COR-L47 (cell line): ENCODE measurements around the gene VWA5A.
"Not testable (repeated sequence)": the region's sequence is repeated elsewhere in the genome, so short reads cannot be mapped to it uniquely, and the experiment has no call there.

ENCODE experiments used
- DNase-seq: peaks from one replicate; lab custom pipeline; 2025; lab: John Stamatoyannopoulos, UW

Gene VWA5A

GRCh38 chr11:124094731-124095130 is 20.5 kb upstream of the VWA5A start:
- DNase-seq, result no peak

DNA sequence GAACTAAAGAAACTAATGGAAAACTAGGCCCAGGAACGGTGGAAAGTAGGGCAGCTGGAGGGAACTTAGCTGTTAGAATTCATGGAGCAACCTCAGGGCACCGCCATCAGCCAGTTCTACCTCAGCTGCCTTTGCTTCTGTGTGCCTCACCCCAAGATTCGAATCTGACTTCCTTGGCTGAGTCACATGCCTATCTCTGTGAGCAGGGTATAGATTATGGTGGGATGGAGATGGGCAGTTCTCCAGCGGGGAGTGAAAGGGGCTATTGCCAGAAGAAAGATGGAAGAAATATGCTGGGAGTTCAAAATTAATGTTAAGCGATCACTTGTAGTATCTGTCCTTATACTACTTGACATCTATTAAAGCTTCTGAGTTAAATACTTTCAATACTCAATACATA is 18.9 kb upstream of the VWA5A start:
- no peak for DNase-seq

GRCh38 chr11:124098141-124098540 is 17.1 kb upstream of the VWA5A start:
- DNase-seq, result no peak

- DNase-seq, result no peak
These were observed 13.5 kb upstream of the VWA5A start for GRCh38 chr11:124101737-124102136.

- peak; percentile 62 for DNase-seq
These were observed 7.1 kb upstream of the VWA5A start for GRCh38 chr11:124108156-124108555.

DNA sequence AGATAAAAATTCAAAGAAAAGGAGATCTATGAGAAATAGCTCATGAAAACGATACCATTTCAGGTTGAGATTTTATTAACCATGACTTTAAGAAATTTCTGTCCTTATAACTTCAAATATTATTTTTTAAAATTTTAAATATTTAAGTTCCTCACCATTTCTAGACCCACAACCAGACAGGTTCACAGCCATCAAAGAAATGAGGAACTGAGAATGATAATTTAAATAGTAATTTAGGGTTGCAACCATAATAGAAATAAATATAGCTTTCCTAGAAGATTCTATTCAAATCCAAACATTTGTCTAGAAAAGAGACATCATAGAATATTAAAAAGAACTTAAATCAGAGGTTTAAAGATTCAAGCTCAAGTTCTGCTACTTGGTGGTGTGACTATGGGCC is 5.9 kb upstream of the VWA5A start:
- no peak for DNase-seq

DNA sequence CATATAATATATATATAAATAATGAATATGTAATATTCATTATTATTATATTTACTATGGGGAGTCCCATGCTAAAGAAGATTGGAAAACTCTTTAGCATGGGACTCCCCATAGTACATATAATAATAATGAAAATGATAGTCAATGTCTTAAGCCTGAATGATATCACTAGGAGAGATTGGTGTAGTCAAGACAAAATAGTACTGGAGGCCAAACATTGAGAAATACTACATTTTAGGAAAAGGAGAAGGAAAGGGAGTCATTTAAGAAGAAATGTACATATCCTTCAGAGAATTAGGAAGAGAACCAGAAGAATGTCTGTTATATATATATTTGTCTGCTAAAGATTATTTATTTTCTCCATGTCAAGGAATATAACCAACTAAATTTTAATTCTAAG is 5.0 kb upstream of the VWA5A start:
- no peak for DNase-seq

DNA sequence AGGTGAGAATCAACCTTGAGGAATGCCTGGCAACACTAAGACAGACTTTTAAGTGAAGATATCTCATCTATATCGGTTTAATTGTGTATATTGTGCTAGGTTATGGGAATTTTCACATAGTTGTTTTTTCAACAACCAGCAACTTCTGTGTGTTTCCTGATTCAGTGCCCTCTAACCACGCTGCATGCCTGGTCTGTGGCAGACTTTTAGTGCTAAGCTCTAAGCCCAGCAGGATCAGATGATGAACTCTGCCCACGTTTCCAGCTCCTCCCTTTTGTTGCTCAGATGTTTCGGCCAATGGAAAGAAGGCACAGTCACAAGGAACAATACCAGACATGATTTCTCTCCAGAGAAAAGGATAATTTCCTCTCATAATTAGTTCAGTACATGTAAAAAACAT is 1.4 kb upstream of the VWA5A start:
- no peak for DNase-seq

DNA sequence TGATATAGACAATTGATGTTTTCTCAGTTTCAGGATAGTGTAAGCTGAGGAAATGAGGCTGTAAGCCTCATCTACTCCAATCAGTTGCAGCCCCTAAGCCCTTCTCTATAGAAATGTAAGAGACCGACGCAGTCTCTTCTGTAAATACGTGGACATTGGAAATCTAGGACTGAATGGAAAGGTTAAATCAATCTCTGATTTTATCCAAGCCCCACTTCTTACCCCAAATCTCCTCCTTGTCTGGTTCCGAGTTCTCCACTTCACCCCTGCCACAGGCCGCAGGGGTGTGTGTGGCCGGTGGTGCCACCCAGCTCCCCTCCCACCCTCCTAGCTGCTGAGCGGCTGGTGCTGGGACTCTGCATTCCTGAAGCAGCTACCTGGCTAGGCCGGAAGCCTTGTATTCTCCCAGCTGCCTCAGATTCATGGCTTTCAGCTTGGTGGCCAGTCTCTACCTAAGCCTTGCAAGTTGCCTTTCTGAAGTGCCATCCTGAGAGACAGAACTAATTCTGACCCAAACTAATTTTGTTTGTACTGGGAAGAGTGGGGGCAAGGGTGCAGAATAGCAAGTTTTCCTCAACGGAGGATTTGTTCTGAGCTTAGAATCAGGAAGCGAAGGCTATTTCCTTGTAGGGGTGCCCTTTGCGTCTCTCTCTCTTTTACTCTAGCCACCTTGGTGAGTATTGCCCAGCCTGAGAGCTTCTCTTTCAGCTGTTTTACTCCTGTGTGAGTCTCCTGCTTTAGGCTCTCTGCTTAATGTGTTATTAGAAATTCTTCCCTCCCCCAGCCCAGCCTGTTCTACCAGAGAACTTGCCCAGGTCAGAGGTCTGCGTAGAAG is 749 bp downstream of the VWA5A start:
- DNase-seq, result no peak

- DNase-seq, result no peak
These were observed 3.9 kb downstream of the VWA5A start for GRCh38 chr11:124119103-124119502.

GRCh38 chr11:124120891-124121290 is 5.6 kb downstream of the VWA5A start:
- DNase-seq, result no peak

DNA sequence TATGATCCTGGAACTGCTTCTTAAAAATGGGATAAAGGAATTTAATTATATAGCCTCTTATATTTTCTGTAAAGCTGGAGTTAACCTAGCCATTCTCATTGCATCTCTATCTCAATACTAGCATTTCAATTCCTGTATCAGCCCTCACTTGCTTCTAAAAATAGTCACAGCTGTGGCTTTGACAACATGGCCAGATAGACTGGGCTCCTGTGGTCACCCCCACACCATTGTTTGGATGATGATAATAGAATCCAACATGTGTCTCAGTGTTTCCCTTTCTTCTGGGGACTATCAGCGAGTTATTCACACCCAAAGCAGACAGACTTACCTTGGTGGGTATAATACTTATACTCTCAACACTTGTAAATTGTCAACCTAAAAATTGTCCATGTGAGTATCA is 6.9 kb downstream of the VWA5A start:
- no peak for DNase-seq

DNA sequence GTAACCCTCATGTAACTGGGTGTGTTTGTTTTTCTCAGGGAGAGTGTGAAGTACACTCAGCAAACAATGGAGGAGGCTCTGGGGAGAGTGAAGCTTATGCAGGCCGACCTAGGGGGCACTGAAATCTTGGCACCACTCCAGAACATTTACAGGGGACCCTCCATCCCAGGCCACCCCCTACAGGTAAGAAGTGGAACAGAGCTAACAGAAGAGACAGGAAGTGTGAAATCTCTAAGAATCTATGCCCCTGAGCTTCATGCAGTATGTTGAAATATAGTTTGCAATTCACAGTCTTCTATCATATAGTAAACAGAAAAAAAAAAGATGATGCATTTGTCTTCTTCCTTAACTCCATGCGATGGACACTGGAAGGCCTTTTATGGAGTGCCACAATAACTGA is 8.4 kb downstream of the VWA5A start:
- DNase-seq, result peak; percentile 3

DNA sequence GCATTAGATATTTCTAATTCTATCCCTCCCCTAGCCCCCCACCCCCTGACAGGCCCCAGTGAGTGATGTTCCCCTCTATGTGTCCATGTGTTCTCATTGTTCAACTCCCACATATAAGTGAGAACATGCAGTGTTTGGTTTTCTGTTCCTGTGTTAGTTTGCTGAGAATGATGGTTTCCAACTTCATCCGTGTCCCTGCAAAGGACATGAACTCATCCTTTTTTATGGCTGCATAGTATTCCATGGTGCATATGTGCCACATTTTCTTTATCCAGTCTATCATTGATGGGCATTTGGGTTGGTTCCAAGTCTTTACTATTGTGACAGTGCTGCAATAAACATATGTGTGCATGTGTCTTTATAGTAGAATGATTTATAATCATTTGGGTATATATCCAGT is 11.9 kb downstream of the VWA5A start:
- DNase-seq, result not testable (repeated sequence)

DNA sequence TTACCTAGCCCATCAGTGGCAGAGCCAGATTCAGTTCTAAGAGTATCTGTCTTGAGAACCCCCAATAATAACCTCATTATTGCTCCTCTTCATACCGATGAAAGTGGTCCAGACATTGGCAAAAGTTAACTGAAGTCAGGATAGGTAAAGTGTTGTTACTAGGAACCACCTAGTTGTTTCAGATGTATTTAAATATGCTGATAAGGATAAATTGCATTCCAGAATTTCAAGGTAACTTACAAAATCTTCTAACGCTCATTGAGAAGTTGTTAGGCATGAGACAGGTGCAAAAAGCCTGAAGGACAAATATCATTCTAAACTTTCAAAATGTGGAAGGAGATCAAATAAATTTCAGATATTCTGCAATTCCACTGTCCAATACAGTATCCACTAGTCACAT is 27.8 kb downstream of the VWA5A start:
- DNase-seq, result no peak

DNA sequence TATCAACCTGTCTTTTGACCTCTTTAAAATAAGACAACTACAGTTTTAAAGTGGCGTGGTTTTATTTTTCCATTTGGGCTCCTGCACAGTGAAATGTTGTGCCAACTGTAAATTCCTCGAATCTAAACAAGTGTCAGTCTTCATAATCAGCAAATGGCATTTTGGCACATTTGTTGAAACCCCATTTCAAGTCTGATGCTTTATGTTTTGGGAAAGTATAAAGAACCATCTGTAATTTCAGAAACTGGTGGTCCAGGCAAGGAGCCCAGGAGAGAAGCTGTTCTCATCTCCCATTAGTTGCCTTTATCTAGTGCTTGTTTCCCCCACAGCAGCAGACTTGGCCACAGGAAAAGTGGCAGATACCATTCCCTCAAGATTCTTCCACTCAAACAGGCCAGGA is 32.7 kb downstream of the VWA5A start:
- DNase-seq, result no peak

DNA sequence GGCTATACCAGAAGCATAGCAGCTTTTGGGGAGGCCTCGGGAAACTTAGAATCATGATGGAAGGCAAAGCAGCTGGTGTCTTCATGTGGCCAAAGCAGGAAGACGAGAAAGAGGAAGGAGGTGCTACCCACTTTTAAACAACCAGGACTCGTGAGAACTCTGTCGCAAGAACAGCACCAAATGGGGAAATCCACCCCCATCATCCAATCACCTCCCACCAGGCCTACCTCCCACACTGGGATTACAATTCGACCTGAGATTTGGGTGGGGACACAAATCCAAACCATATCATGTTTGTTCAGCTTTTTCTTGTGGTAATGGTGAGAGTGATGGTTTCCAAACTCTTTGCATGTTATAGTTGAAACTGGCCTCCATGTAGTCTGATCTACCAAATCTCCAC is 35.4 kb downstream of the VWA5A start:
- no peak for DNase-seq

- no peak for DNase-seq
These were observed 37.6 kb downstream of the VWA5A start for GRCh38 chr11:124152770-124153407.

DNA sequence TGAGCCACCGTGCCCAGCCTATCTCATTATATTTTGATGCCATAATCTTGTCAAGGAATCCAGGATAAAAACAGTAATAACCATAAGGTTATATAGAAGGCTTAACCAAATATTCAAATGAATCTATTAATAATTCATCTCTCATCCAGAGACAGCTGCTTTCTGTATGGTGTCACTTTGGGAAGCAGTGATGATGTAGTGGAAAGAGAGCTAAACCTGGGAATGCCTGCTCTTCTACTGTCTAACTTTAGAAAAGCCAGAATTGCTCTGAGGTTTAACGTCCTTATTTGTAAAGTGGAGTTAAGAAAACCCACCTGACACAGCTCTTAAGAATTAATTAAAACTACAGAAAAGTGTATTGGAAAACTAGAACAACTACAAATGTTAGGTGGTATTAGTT is 38.6 kb downstream of the VWA5A start:
- no peak for DNase-seq

- no peak for DNase-seq
These were observed 44.2 kb downstream of the VWA5A start for GRCh38 chr11:124159481-124159880.

DNA sequence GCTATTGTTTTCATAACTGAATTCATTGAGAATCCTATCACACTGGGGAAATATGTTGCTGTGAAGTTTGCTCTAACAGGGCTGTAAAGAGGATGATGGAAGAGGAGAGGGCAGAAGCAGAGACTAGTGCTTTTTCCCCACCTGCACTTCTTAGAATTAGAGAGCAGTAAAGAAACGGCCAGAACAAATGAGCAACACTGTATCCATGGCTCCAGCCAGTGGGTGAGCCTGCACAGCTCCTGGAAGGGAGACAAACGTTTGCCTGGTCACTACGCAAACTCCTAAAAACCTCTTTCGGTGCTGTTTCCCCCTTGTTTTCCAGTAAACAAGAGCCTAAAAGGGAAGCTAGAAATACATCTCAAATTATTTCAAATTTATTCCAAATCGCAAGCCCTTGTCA is 45.7 kb downstream of the VWA5A start:
- DNase-seq, result no peak

DNA sequence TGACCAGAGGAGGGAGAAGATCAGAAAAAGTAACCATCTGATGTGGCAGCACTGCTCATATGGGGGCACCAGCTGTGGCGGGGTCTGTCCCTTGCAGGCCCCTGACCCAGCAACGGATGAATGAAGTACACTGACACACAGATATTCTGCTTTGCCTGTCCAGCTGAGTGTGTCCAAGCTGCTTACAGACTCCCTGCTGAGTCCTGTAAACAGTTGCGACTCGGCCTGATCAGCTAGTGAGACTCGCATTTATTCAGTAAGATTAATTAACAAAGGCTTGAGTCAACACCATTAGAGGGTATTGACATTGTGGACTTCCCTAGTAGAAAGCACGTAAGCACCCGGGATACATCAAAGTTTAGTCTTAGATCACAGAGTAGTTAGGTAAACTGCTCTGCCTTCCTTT is 52.6 kb downstream of the VWA5A start:
- DNase-seq, result peak; percentile 83

GRCh38 chr11:124168796-124169195 is 53.5 kb downstream of the VWA5A start:
- no peak for DNase-seq

DNA sequence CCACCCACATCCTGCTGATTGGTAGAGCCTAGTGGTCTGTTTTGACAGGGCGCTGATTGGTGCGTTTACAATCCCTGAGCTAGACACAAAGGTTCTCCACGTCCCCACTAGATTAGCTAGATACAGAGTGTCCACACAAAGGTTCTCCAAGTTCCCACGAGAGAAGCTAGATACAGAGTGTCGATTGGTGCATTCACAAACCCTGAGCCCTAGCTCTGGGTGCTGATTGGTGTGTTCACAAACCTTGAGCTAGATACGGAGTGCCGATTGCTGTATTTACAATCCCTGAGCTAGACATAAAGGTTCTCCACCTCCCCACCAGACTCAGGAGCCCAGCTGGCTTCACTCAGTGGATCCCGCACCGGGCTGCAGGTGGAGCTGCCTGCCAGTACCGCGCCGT is 55.1 kb downstream of the VWA5A start:
- DNase-seq, result not testable (repeated sequence)
